ENCODE results near the gene MBD3L1.

DNA sequence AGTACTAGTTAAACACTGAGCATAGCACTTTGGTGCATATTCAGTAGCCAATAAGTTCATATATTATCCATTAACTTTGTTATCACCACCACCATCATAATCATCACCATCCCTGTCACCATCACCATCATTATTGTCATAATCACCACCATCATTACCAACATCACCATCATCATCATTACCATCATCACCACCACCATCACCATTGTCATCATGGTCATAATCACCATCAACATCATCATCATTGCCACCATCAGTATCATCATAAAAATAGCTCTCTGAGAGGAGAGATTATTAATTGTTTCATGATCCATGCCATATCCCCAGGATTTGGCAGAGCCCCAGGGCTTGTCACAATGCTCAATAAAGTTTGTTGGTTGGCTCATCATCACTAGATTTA, 49.3 kb downstream of the MBD3L1 start:
- TF ChIP-seq, protein P1, sequence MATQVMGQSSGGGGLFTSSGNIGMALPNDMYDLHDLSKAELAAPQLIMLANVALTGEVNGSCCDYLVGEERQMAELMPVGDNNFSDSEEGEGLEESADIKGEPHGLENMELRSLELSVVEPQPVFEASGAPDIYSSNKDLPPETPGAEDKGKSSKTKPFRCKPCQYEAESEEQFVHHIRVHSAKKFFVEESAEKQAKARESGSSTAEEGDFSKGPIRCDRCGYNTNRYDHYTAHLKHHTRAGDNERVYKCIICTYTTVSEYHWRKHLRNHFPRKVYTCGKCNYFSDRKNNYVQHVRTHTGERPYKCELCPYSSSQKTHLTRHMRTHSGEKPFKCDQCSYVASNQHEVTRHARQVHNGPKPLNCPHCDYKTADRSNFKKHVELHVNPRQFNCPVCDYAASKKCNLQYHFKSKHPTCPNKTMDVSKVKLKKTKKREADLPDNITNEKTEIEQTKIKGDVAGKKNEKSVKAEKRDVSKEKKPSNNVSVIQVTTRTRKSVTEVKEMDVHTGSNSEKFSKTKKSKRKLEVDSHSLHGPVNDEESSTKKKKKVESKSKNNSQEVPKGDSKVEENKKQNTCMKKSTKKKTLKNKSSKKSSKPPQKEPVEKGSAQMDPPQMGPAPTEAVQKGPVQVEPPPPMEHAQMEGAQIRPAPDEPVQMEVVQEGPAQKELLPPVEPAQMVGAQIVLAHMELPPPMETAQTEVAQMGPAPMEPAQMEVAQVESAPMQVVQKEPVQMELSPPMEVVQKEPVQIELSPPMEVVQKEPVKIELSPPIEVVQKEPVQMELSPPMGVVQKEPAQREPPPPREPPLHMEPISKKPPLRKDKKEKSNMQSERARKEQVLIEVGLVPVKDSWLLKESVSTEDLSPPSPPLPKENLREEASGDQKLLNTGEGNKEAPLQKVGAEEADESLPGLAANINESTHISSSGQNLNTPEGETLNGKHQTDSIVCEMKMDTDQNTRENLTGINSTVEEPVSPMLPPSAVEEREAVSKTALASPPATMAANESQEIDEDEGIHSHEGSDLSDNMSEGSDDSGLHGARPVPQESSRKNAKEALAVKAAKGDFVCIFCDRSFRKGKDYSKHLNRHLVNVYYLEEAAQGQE (IDR thresholded peaks at IDR 0.05; ENCODE audit: insufficient read depth in 1 of 2, low read depth in 2 of 2, low read length in 2 of 2), result no peak
- TF ChIP-seq POLR2AphosphoS5 (IDR thresholded peaks at IDR 0.05; ENCODE audit: low read depth, low read length), result no peak
- TF ChIP-seq TAF1 (IDR thresholded peaks at IDR 0.05; ENCODE audit: borderline replicate concordance, insufficient read depth, low read length), result no peak
